Islet of Langerhans (tissue), 1 donor: ENCODE data around the gene IL3.

Experiments
- FAIRE-seq: peaks from one replicate; lab custom pipeline; 2011; peaks lifted over from hg19 to GRCh38; lab: Jason Lieb, UNC

The IL3 gene

GRCh38 chr5:132026516-132027008, 33.9 kb upstream of the IL3 start:
- FAIRE-seq, result no peak

GRCh38 chr5:132027027-132027426, 33.4 kb upstream of the IL3 start:
- FAIRE-seq, result no peak

GRCh38 chr5:132029609-132030330, 30.7 kb upstream of the IL3 start:
- FAIRE-seq, result no peak

GRCh38 chr5:132030610-132031009, 29.8 kb upstream of the IL3 start:
- no peak for FAIRE-seq

DNA sequence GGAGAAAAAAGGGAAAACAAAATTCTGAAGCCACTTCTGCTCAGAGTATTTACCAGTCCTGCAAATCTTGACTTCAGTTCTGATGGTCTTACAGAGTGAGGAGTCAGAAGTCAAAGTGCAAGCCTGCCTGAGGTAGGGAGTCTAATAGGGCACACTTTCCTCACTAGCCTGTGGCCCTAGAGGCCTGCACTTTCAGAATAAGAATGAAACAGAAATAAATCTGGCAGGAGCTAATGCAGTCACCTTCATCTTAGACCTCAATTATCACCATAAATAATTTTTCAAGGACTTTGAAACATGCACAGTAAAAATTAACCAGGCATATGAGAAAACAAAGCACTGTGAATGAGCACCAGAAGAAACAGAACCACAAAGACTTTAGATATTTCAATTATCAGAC, 28.3 kb upstream of the IL3 start:
- FAIRE-seq, result no peak

DNA sequence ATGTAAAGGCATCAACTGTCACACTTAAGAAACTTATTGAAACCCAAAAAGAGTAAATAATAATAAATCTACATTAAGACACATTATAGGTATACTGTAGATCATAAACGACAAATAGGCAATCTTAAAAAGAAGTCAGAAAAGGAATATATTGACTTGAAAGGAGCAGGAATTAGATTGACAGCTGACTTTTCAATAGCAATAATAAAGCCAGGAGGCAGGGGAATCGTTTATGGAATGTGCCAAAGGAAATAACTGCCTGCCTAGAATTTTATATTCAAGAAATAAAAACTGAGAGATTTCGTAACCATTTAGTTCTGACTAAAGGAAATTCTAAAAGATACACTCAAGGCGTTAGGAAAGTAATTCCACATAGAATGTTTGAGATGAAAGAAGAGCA, 27.3 kb upstream of the IL3 start:
- no peak for FAIRE-seq

DNA sequence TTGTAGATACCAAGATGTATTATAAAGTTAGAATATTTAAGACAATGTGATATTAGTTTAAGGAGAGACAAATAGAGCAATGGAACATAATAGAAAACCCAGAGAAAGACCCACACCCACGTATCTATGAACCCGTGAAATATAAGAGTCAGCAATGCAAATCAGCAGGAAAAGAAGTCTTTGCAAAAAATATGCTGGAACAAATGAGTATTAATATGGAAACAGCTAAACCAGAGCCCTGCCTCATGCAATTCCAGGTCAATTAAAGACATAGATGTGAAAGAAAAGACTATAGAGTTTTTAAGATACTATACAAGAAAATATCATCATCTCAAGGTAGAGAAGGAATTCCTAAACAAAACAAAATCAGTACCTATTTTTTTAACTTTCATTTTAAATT, 23.1 kb upstream of the IL3 start:
- no peak for FAIRE-seq

DNA sequence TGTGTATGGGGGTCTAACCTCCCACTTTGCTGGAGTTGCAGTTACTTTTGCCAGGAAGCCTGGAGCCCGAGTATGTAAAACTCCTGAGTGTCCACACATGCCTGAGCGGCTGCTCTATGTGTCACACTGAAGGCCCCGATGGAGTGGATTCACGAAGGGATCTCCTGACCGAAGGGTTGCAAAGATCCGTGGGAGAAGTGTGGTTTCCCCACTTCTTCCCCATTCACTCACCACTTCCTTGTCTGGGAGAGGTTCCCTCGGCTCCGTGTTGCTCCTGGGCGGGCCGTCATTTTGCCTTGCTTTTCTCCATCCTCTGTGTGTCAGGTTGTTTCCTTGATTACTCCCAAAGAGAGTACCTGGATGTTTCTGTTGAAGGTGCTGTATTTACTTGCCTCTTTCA, 16.2 kb upstream of the IL3 start:
- no peak for FAIRE-seq

DNA sequence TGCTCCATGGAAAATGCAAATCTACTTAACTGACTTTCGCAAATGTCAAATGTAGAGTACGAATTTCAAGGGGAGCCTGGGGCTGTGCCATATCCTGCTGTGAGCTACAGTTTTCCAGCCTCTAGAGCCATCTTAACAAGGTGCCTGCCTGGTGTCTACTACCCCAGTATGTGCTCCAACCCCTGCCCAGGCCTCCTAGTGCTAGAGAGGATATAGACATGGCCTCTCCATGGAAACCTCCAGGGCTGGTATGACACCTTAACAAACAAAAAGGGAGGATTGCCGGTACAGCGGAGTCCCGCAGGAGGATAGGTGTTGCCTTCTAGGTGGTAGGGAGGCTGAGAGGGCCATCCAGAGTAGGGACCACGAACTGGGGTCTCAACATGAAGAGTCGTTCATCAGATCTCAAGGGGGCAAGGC, 13.6 kb upstream of the IL3 start:
- FAIRE-seq, result no peak

DNA sequence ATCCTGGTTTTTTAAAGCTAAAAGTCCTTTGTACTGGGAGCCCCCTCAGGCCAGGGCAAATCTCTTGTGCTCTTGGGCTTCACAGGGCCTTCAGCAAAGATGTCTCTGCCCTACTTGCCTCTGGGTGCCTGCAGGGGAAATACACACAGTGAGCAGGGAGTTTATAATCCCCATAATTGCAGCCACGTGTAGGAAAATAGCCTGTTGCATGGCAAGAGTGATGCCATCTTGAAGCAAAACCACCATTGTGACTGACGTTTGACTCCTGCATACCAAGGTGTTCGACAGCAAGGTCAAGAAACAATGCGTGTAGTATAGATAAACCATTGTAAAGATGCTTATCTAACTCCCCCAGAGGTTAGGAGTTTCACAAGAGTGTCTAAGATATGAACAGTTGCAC, 11.4 kb upstream of the IL3 start:
- FAIRE-seq, result no peak

DNA sequence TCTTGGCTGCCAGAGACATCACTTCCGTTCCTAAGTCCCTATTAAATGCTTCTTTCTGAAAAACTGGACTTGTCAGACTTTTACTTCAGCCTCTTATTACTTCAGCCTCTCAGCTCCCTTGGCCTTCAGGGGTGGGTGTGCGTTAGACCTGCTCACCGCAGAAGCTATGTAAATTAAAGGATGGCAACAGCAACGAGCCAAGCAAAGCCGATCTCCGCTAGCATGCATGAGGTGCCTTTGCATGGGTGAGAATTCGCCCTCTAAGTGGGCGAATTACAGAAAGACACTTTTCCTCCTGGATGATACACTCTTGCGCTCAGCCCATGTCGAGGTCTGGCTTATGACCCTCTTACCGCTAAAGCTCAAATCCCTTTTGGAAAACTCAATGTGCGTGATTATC, 10.9 kb upstream of the IL3 start:
- FAIRE-seq, result no peak

GRCh38 chr5:132050136-132050535, 10.3 kb upstream of the IL3 start:
- FAIRE-seq, result no peak

DNA sequence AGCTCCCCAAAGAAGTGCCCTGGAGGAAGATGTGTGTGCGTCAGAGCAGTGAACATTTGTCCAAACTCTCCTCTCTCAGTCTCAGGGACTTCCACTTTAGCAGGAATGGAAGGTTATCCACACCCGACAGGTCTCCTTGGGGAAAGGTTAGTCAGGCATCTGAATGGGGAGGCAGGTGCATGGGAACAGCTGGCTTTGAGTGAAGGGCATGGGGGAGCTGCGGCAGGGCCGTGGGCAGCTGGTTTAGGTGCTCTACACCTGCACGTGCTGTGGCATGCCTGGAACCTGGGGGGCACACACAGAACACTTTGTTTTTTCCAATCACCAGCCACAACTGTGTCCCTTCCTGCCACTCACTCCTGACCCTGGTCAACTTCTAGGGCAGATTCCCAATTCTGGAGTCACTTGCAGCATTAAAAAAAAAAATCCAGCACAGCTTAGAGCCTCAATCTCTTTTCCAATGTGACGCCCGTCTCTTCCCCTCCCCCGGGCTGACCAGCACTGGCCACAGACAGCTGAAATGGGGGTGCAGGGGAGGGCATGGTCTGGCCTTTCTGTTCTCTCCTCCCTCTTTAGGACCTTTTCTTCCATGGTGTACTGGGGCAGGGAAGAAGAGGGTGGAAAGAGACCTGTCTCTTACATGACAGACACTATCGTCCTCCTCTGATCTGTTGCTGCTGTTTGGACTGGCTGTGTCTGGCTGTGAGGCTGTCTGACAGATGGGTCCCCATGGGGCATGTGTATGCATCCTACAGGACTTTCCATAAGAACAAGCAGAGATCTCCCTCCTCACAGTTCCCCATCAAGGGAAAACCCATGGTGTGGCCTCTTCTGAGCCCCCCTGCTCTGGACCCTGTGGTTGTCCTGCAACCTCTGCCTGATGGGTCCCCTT, 9.5 kb upstream of the IL3 start:
- FAIRE-seq, result no peak

DNA sequence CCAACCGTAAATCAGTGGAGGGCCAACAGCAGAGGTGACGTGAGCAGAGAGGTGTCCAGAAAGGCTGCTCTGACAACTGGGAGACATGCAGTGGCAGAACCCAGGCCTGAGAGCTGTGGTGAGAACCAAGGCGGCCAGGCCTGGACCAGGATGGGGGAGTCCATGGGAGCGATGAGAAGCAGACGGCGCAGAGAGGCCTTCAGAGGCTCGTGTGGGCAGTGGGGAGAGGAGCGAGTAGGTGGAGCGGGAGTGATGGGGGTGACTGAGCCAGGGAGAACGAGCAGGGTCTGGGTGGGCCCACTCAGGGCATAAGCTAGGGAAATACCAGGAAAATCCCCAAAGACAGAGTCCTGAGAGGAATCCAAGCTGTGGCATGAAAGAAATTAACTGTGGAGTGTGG, 7.9 kb upstream of the IL3 start:
- FAIRE-seq, result no peak

GRCh38 chr5:132053483-132053882, 7.0 kb upstream of the IL3 start:
- no peak for FAIRE-seq

- FAIRE-seq, result no peak
These were observed 6.3 kb upstream of the IL3 start for GRCh38 chr5:132054031-132054696.

DNA sequence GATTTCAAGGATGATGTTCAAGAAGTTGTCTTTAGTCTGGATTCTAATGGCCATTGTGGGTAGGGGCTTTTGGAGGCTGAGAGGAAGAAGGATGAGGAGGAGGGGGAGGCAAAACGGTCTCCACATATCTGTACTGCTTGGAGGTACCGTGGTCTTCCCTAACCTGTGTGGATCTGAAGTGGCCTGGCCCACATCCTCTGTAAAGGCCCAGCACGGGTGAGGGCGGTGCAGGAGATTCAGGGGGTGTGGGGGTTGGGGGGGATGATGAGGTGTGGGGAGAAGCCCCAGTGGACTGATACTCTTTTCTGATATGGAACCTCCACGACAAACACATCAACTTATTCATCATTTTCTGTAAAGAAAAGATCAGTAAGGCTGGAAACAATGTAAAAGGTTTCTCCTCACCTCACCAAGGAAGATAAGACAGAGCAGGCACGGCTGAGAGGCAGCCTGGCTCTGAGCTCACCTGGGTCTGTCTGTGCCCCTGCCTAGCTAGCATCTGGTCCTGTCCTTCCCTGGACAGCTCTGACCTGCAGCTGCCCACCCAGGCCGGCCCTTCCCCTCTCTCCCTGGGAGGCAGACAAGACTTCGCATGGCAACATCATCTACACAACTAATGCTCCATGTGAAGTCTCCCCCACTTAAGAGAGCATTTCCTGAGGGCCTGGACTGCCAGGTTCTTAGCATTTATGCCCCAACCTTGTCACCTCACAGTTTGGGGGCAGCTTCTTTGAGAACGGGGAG, 5.6 kb upstream of the IL3 start:
- FAIRE-seq, result no peak

- FAIRE-seq, result no peak
These were observed 5.0 kb upstream of the IL3 start for GRCh38 chr5:132055441-132055807.

DNA sequence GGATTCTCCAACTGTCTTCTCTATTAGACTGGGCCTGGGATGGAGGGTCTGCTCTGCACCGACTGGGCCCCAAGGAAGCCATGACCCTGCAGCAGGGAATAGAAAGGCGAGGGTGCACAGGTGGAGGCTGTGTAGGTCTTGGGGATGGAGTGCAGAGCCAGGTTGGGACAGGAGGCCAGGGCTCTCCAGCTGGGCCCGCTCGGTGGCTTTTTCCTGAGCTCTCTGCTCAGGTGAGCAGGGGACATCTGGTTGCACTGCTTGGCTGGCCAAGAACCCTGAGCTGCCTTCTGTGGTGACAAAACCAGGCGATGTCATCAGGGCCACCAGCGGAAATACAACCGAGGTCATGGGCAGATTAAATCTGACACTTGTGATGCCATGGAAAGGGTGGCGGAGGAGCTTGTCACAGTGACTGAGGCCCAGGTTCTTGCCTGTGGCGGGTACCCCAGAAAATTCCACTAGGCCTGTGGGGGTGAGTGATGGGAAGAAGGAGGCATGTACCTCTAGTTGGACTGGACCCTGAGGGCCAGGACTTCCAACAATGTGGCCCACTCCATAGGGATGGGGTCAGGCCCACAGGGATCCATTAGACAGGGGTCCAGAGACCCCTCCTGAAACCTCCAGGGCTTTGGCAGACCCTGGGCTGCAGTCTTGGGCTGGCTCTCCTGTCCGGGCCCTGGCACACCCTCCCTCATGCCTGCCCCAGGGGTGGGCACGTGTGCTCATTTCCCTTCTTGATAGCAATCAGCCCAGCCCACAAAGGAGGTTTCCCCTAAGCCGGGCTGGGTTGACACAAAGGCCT, 4.4 kb upstream of the IL3 start:
- no peak for FAIRE-seq

DNA sequence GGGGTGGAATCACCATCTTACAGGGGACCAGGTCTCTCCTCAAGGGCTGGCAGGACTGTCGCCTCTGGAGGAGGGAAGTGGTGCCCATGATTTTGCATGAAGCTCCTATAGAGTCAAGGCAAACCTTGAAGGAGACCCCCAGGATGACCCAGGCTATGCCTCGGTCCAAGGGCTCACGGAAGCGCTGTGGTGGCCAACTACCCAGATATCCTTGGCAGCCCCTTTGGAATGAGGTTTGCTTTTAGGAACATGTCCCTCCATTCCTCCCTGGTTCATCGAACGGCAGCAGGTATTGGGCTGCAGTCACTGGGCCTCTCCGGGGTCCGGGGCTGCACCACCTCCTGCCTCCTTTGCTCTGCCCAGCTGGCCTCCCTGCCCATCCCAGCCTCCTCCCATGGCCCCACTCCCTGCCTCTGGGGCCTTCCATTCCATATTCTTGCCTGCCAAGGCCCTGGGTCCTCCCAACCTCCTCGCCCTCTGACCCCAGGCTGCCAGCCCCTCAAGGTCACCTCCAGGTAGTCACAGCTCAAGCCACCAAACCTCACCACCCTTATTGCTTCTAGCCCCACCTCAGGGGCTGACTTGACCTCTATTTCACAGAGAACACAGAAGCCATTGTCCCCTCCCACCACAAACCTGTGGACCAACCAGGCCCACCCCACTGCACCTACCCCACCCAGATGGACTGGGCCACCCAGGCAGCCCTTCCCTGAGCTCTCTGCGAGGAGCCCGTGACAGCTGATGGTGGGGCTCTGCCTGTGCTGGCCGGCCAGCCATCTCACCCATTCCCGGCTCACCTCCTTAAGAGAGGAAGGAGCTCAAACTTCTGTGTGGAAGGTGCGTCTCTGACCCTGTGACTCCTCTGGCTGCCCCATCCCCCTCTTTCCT, 3.6 kb upstream of the IL3 start:
- FAIRE-seq, result no peak
